K562 (cell line): ENCODE results near the gene MRO. TPM values are rescaled to one million over a fixed set of nuclear protein-coding genes. Genes with fewer than 3 reads are reported as not detected.

ENCODE experiments used
- BHLHE40 ChIP-seq: IDR thresholded peaks from 2 replicates; pipeline ENCODE4 v1.6.1; 2011; ENCODE audit warnings: low read length, improper control_type of control experiment
- CBX3 ChIP-seq, 2 experiments: IDR thresholded peaks; 1 replicate in 1 of 2; 2 replicates in 1 of 2; pipeline ENCODE4 v1.6.1; 2012; ENCODE audit warnings: inconsistent platforms in 2 of 2, low read length in 2 of 2, borderline replicate concordance in 1 of 2, control low read depth in 1 of 2
- ETV6 ChIP-seq, 3 experiments: fragments of 150-350 bp in 1 of 3; sonication (generic) in 1 of 3; formaldehyde crosslinking in 1 of 3; IDR thresholded peaks; 2 replicates each; pipeline versions ENCODE4 v1.6.1 to v1.8.0; 2014 to 2022; ENCODE audit warnings: borderline replicate concordance in 2 of 3, low read depth in 2 of 3, antibody characterized with exemption in 1 of 3, low read length in 1 of 3, mild to moderate bottlenecking in 1 of 3, missing genetic modification reagents in 1 of 3
- FOXM1 ChIP-seq, 2 experiments: fragments of 450-650 bp in 1 of 2; sonication (generic) in 1 of 2; formaldehyde crosslinking in 1 of 2; IDR thresholded peaks; 2 replicates each; pipeline versions ENCODE4 v1.6.1 to v1.9.0; 2017 to 2022; ENCODE audit warnings: low read depth in 2 of 2, mild to moderate bottlenecking in 2 of 2, missing genetic modification reagents in 1 of 2, moderate library complexity in 1 of 2
- MTA2 ChIP-seq: fragments of 450-650 bp; IDR thresholded peaks from 2 replicates; pipeline ENCODE4 v1.6.1; 2016; ENCODE audit warnings: low read depth
- NBN ChIP-seq: fragments of 450-650 bp; IDR thresholded peaks from 2 replicates; pipeline ENCODE4 v1.6.1; 2016; ENCODE audit warnings: low read depth, mild to moderate bottlenecking
- RAD21 ChIP-seq, 2 experiments: fragments of 250-450 bp in 1 of 2; fragments of 450-650 bp in 1 of 2; sonication (Bioruptor Pico) in 1 of 2; formaldehyde crosslinking in 1 of 2; IDR thresholded peaks in 1 of 2; conservative IDR thresholded peaks in 1 of 2; 2 replicates each; pipeline versions ENCODE4 v1.4.0 to v1.8.0; 2020 to 2022; ENCODE audit warnings: mild to moderate bottlenecking in 2 of 2, moderate library complexity in 1 of 2
- RFX1 ChIP-seq: fragments of 450-650 bp; IDR thresholded peaks from 2 replicates; pipeline ENCODE4 v1.6.1; 2016; ENCODE audit warnings: mild to moderate bottlenecking, moderate library complexity
- ZNF263 ChIP-seq: sonication (generic); formaldehyde crosslinking; IDR thresholded peaks from 2 replicates; pipeline ENCODE4 v1.8.0; 2022; ENCODE audit warnings: mild to moderate bottlenecking, missing genetic modification reagents, borderline replicate concordance
- ZNF57 ChIP-seq: fragments of 450-650 bp; formaldehyde crosslinking; IDR thresholded peaks from 2 replicates; pipeline ENCODE4 v1.4.0; 2020; ENCODE audit warnings: mild to moderate bottlenecking, moderate library complexity
- polyA plus RNA-seq, 8 experiments: library from polyadenylated mRNA; depleted of rRNA in 4 of 8; stranded (reverse) in 5 of 8; unstranded in 3 of 8; fragments of >200 nt; fragmentation: Nextera tagmentation in 2 of 8; fragmentation: Illumina TruSeq in 1 of 8; extraction: Ambion mirVana in 2 of 8; extraction: Trizol in 1 of 8; gene quantifications; 2 replicates each; pipeline versions ENCODE4 v1.2.1 to v1.2.3, GENCODE V29; 2011 to 2014; ENCODE audit warnings: inconsistent platforms in 1 of 8, missing spikeins in 1 of 8
- total RNA-seq, 7 experiments: library from RNA; depleted of rRNA in 6 of 7; stranded (reverse); fragments of >200 nt in 6 of 7; fragmentation: Illumina TruSeq in 2 of 7; extraction: Trizol in 2 of 7; gene quantifications; 2 replicates each; pipeline versions ENCODE4 v1.2.1 to v1.2.3, GENCODE V29; 2011 to 2021; ENCODE audit warnings: low replicate concordance in 1 of 7
- TF ChIP-seq, protein P1 (sequence below): fragments of 450-650 bp; IDR thresholded peaks from 2 replicates; pipeline ENCODE4 v1.6.1; 2016; ENCODE audit warnings: low read depth
- TF ChIP-seq, protein P2 (sequence below): fragments of 450-650 bp; formaldehyde crosslinking; IDR thresholded peaks from 2 replicates; pipeline ENCODE4 v1.4.0; 2020; ENCODE audit warnings: mild to moderate bottlenecking, moderate library complexity
- TF ChIP-seq, protein P3 (sequence below): sonication (generic); IDR thresholded peaks from 2 replicates; pipeline ENCODE4 v1.6.1; 2016
- TF ChIP-seq, protein P4 (sequence below): fragments of 150-350 bp; conservative IDR thresholded peaks from 2 replicates; pipeline ENCODE4 v1.6.1; 2014; ENCODE audit warnings: low read length

Gene MRO
- total and polyA plus RNA-seq, 9 of the 15 experiments (the other 6 are each of a cell fraction or from before 2014, with no cell fraction given), result 0.06 TPM; not detected in 8

DNA sequence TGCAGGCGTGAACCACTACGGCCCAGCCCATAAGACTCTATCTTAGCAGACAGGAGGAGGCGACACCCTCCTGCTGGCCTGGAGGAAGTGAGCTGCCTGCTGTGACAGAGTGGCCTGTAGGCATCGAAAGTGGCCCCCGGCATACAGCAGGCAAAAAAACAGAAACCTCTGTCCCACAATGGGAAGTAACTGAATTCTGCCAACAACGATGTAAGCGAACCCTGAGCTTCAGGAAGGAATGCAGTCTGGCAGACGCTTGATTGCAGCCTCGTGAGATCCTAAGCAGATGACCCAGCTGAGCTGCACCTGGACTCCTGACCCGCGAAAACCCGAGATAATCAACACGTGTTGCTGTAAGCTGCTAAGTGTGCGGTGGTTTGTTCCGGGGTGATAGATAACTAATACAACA is 13.6 kb downstream of the MRO start (continued):
- TF ChIP-seq, protein P1, sequence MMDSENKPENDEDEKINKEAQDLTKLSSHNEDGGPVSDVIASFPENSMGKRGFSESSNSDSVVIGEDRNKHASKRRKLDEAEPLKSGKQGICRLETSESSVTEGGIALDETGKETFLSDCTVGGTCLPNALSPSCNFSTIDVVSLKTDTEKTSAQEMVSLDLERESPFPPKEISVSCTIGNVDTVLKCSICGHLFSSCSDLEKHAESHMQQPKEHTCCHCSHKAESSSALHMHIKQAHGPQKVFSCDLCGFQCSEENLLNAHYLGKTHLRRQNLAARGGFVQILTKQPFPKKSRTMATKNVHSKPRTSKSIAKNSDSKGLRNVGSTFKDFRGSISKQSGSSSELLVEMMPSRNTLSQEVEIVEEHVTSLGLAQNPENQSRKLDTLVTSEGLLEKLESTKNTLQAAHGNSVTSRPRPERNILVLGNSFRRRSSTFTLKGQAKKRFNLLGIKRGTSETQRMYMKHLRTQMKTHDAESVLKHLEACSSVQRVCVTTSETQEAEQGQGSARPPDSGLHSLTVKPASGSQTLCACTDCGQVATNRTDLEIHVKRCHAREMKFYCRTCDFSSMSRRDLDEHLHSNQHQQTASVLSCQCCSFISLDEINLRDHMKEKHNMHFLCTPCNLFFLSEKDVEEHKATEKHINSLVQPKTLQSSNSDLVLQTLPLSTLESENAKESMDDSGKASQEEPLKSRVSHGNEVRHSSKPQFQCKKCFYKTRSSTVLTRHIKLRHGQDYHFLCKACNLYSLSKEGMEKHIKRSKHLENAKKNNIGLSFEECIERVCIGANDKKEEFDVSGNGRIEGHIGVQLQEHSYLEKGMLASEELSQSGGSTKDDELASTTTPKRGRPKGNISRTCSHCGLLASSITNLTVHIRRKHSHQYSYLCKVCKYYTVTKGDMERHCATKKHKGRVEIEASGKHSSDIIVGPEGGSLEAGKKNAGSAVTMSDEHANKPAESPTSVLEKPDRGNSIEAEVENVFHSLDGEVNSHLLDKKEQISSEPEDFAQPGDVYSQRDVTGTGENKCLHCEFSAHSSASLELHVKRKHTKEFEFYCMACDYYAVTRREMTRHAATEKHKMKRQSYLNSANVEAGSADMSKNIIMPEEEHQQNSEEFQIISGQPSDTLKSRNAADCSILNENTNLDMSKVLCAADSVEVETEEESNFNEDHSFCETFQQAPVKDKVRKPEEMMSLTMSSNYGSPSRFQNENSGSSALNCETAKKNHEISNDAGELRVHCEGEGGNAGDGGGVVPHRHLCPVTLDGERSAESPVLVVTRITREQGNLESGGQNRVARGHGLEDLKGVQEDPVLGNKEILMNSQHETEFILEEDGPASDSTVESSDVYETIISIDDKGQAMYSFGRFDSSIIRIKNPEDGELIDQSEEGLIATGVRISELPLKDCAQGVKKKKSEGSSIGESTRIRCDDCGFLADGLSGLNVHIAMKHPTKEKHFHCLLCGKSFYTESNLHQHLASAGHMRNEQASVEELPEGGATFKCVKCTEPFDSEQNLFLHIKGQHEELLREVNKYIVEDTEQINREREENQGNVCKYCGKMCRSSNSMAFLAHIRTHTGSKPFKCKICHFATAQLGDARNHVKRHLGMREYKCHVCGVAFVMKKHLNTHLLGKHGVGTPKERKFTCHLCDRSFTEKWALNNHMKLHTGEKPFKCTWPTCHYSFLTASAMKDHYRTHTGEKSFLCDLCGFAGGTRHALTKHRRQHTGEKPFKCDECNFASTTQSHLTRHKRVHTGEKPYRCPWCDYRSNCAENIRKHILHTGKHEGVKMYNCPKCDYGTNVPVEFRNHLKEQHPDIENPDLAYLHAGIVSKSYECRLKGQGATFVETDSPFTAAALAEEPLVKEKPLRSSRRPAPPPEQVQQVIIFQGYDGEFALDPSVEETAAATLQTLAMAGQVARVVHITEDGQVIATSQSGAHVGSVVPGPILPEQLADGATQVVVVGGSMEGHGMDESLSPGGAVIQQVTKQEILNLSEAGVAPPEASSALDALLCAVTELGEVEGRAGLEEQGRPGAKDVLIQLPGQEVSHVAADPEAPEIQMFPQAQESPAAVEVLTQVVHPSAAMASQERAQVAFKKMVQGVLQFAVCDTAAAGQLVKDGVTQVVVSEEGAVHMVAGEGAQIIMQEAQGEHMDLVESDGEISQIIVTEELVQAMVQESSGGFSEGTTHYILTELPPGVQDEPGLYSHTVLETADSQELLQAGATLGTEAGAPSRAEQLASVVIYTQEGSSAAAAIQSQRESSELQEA, result no peak
- peak in 1 of 2 experiments; percentile 26; a peak in 1 of 4 replicates for TF ChIP-seq ETV6 (IDR thresholded peaks at IDR 0.05; ENCODE audit: borderline replicate concordance in 1 of 2, low read depth in 2 of 2, low read length in 1 of 2)
- no peak for TF ChIP-seq ETV6 (CRISPR knock-in tag; IDR thresholded peaks at IDR 0.05; ENCODE audit: borderline replicate concordance)
- TF ChIP-seq FOXM1 (IDR thresholded peaks at IDR 0.05; ENCODE audit: low read depth), result no peak
- no peak for TF ChIP-seq FOXM1 (CRISPR knock-in tag; IDR thresholded peaks at IDR 0.05; ENCODE audit: low read depth)
- TF ChIP-seq, protein P2, sequence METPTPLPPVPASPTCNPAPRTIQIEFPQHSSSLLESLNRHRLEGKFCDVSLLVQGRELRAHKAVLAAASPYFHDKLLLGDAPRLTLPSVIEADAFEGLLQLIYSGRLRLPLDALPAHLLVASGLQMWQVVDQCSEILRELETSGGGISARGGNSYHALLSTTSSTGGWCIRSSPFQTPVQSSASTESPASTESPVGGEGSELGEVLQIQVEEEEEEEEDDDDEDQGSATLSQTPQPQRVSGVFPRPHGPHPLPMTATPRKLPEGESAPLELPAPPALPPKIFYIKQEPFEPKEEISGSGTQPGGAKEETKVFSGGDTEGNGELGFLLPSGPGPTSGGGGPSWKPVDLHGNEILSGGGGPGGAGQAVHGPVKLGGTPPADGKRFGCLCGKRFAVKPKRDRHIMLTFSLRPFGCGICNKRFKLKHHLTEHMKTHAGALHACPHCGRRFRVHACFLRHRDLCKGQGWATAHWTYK (CRISPR knock-in tag), result no peak
- TF ChIP-seq NBN, result peak; percentile 41; the same call in 1 of the 2 replicates
- TF ChIP-seq RAD21 (CRISPR knock-in tag; conservative IDR thresholded peaks at IDR 0.05 in 1 of 2, IDR thresholded peaks at IDR 0.05 in 1 of 2), result peak in 1 of 2 experiments; percentile 28; a peak in 1 of 4 replicates
- no peak for TF ChIP-seq RFX1
- no peak for TF ChIP-seq MTA2
- TF ChIP-seq, protein P3, sequence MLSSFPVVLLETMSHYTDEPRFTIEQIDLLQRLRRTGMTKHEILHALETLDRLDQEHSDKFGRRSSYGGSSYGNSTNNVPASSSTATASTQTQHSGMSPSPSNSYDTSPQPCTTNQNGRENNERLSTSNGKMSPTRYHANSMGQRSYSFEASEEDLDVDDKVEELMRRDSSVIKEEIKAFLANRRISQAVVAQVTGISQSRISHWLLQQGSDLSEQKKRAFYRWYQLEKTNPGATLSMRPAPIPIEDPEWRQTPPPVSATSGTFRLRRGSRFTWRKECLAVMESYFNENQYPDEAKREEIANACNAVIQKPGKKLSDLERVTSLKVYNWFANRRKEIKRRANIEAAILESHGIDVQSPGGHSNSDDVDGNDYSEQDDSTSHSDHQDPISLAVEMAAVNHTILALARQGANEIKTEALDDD, result 0 out of 2 replicates have a peak, but pooled peaks have one; percentile 15
- TF ChIP-seq ZNF263 (CRISPR knock-in tag), result no peak
- TF ChIP-seq, protein P4, sequence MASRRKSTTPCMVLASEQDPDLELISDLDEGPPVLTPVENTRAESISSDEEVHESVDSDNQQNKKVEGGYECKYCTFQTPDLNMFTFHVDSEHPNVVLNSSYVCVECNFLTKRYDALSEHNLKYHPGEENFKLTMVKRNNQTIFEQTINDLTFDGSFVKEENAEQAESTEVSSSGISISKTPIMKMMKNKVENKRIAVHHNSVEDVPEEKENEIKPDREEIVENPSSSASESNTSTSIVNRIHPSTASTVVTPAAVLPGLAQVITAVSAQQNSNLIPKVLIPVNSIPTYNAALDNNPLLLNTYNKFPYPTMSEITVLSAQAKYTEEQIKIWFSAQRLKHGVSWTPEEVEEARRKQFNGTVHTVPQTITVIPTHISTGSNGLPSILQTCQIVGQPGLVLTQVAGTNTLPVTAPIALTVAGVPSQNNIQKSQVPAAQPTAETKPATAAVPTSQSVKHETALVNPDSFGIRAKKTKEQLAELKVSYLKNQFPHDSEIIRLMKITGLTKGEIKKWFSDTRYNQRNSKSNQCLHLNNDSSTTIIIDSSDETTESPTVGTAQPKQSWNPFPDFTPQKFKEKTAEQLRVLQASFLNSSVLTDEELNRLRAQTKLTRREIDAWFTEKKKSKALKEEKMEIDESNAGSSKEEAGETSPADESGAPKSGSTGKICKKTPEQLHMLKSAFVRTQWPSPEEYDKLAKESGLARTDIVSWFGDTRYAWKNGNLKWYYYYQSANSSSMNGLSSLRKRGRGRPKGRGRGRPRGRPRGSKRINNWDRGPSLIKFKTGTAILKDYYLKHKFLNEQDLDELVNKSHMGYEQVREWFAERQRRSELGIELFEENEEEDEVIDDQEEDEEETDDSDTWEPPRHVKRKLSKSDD, result no peak
- no peak for TF ChIP-seq ZNF57 (CRISPR knock-in tag)
- TF ChIP-seq BHLHE40, result peak; percentile 80
- TF ChIP-seq CBX3 (IDR thresholded peaks at IDR 0.05; ENCODE audit: borderline replicate concordance in 1 of 2, low read length in 2 of 2), result peak in 1 of 2 experiments; percentile 13; a peak in 1 of 3 replicates
